ENCODE results near the gene CSRP1.
A peak's percentile ranks its signal among the peaks of the same experiment; 100 is the strongest.
"Not testable (repeated sequence)": the region's sequence is repeated elsewhere in the genome, so short reads cannot be mapped to it uniquely, and the experiment has no call there.

CSRP1 gene

GRCh38 chr1:201527879-201528278 lies 21.0 kb upstream of the CSRP1 start:
- H3K27me3 ChIP-seq (ENCODE audit: insufficient read depth, poor library complexity, severe bottlenecking): no peaks in the 10 kb centered on the region

GRCh38 chr1:201525193-201525778 lies 18.4 kb upstream of the CSRP1 start:
- DNase-seq (ENCODE audit: low spot score) (no peak), ATAC-seq (ENCODE audit: low read depth) (no peak)
- Histone ChIP-seq H3K4me3 (ENCODE audit: severe bottlenecking) (no peak overlapping the region), H3K27ac (ENCODE audit: poor library complexity, severe bottlenecking) (no peak overlapping the region), H3K27me3 (ENCODE audit: insufficient read depth, poor library complexity, severe bottlenecking) (no peaks in the 10 kb centered on the region), H3K36me3 (ENCODE audit: low read depth) (no peaks in the 10 kb centered on the region), H3K9me3 (ENCODE audit: severe bottlenecking) (peaks cover 8% of the 10 kb centered on the region), H3K4me1 (ENCODE audit: insufficient read depth, poor library complexity, severe bottlenecking) (no peaks in the 10 kb centered on the region)
- TF ChIP-seq, protein P1, sequence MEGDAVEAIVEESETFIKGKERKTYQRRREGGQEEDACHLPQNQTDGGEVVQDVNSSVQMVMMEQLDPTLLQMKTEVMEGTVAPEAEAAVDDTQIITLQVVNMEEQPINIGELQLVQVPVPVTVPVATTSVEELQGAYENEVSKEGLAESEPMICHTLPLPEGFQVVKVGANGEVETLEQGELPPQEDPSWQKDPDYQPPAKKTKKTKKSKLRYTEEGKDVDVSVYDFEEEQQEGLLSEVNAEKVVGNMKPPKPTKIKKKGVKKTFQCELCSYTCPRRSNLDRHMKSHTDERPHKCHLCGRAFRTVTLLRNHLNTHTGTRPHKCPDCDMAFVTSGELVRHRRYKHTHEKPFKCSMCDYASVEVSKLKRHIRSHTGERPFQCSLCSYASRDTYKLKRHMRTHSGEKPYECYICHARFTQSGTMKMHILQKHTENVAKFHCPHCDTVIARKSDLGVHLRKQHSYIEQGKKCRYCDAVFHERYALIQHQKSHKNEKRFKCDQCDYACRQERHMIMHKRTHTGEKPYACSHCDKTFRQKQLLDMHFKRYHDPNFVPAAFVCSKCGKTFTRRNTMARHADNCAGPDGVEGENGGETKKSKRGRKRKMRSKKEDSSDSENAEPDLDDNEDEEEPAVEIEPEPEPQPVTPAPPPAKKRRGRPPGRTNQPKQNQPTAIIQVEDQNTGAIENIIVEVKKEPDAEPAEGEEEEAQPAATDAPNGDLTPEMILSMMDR (IDR thresholded peaks at IDR 0.05; ENCODE audit: poor library complexity, severe bottlenecking): no peak

More at GRCh38 chr1:201527879-201528278, 21.0 kb upstream of the CSRP1 start:
- H3K4me3 ChIP-seq (ENCODE audit: severe bottlenecking): no peak overlapping the region
- DNase-seq (ENCODE audit: low spot score): no peak
- no peaks in the 10 kb centered on the region for H3K4me1 ChIP-seq (ENCODE audit: insufficient read depth, poor library complexity, severe bottlenecking)
- peaks cover 8% of the 10 kb centered on the region for H3K9me3 ChIP-seq (ENCODE audit: severe bottlenecking)
- ATAC-seq (ENCODE audit: low read depth): no peak
- TF ChIP-seq, protein P1 (IDR thresholded peaks at IDR 0.05; ENCODE audit: poor library complexity, severe bottlenecking): no peak
- no peak overlapping the region for H3K27ac ChIP-seq (ENCODE audit: poor library complexity, severe bottlenecking)
- no peaks in the 10 kb centered on the region for H3K36me3 ChIP-seq (ENCODE audit: low read depth)

GRCh38 chr1:201520046-201520575 lies 13.2 kb upstream of the CSRP1 start:
- DNase-seq (ENCODE audit: low spot score); H3K4me3 ChIP-seq (ENCODE audit: severe bottlenecking); H3K36me3 ChIP-seq (ENCODE audit: low read depth); H3K9me3 ChIP-seq (ENCODE audit: severe bottlenecking); ATAC-seq (ENCODE audit: low read depth); H3K27me3 ChIP-seq (ENCODE audit: insufficient read depth, poor library complexity, severe bottlenecking); H3K27ac ChIP-seq (ENCODE audit: poor library complexity, severe bottlenecking): not testable (repeated sequence)
- peaks cover 14% of the 10 kb centered on the region for H3K4me1 ChIP-seq (ENCODE audit: insufficient read depth, poor library complexity, severe bottlenecking)

- Histone ChIP-seq H3K27me3 (ENCODE audit: insufficient read depth, poor library complexity, severe bottlenecking) (no peaks in the 10 kb centered on the region), H3K27ac (ENCODE audit: poor library complexity, severe bottlenecking) (peak overlapping the region; percentile 45), H3K4me1 (ENCODE audit: insufficient read depth, poor library complexity, severe bottlenecking) (peaks cover 14% of the 10 kb centered on the region), H3K4me3 (ENCODE audit: severe bottlenecking) (no peak overlapping the region), H3K36me3 (ENCODE audit: low read depth) (no peaks in the 10 kb centered on the region), H3K9me3 (ENCODE audit: severe bottlenecking) (no peaks in the 10 kb centered on the region)
- ATAC-seq (ENCODE audit: low read depth): peak; percentile 20; the same call in 2 of the 3 replicates
- TF ChIP-seq, protein P1 (IDR thresholded peaks at IDR 0.05; ENCODE audit: poor library complexity, severe bottlenecking): no peak
- DNase-seq (ENCODE audit: low spot score): no peak
Measured at GRCh38 chr1:201518071-201518470, 11.1 kb upstream of the CSRP1 start.

- TF ChIP-seq, protein P1 (IDR thresholded peaks at IDR 0.05; ENCODE audit: poor library complexity, severe bottlenecking): no peak
- Histone ChIP-seq H3K4me3 (ENCODE audit: severe bottlenecking) (no peak overlapping the region), H3K36me3 (ENCODE audit: low read depth) (no peaks in the 10 kb centered on the region), H3K27ac (ENCODE audit: poor library complexity, severe bottlenecking) (peak overlapping the region; percentile 45), H3K4me1 (ENCODE audit: insufficient read depth, poor library complexity, severe bottlenecking) (peaks cover 14% of the 10 kb centered on the region), H3K9me3 (ENCODE audit: severe bottlenecking) (no peaks in the 10 kb centered on the region), H3K27me3 (ENCODE audit: insufficient read depth, poor library complexity, severe bottlenecking) (no peaks in the 10 kb centered on the region)
- DNase-seq (ENCODE audit: low spot score): no peak
- ATAC-seq (ENCODE audit: low read depth): peak; percentile 82
Measured at GRCh38 chr1:201517631-201518030, 10.7 kb upstream of the CSRP1 start.
